GM12865 (cell line): Measurements from ENCODE around the gene COQ2.
"Not testable (repeated sequence)": the region's sequence is repeated elsewhere in the genome, so short reads cannot be mapped to it uniquely, and the experiment has no call there.

Source experiments
- DNase-seq: peaks from one replicate; pipeline ENCODE4 v3.0.0; 2010; ENCODE audit warnings: low read depth
- H3K4me3 ChIP-seq: 2 replicates; pipeline ENCODE4 v1.5.1; 2011; ENCODE audit warnings: mild to moderate bottlenecking, low read depth, low read length, control low read depth
- TF ChIP-seq, protein P1 (sequence below): IDR thresholded peaks from 2 replicates; pipeline ENCODE4 v1.5.1; 2011; ENCODE audit warnings: low read length, control low read depth, low read depth, inconsistent platforms; ENCODE audit not compliant: insufficient read depth; ENCODE audit errors: missing control alignments

COQ2 gene

GRCh38 chr4:83234902-83235644 lies 49.5 kb downstream of the COQ2 start:
- DNase-seq: peak; percentile 34
- no peak overlapping the region for H3K4me3 ChIP-seq
- TF ChIP-seq, protein P1, sequence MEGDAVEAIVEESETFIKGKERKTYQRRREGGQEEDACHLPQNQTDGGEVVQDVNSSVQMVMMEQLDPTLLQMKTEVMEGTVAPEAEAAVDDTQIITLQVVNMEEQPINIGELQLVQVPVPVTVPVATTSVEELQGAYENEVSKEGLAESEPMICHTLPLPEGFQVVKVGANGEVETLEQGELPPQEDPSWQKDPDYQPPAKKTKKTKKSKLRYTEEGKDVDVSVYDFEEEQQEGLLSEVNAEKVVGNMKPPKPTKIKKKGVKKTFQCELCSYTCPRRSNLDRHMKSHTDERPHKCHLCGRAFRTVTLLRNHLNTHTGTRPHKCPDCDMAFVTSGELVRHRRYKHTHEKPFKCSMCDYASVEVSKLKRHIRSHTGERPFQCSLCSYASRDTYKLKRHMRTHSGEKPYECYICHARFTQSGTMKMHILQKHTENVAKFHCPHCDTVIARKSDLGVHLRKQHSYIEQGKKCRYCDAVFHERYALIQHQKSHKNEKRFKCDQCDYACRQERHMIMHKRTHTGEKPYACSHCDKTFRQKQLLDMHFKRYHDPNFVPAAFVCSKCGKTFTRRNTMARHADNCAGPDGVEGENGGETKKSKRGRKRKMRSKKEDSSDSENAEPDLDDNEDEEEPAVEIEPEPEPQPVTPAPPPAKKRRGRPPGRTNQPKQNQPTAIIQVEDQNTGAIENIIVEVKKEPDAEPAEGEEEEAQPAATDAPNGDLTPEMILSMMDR: no peak

- H3K4me3 ChIP-seq, DNase-seq: not testable (repeated sequence)
Observed at GRCh38 chr4:83234387-83234786, 50.2 kb downstream of the COQ2 start.

DNA sequence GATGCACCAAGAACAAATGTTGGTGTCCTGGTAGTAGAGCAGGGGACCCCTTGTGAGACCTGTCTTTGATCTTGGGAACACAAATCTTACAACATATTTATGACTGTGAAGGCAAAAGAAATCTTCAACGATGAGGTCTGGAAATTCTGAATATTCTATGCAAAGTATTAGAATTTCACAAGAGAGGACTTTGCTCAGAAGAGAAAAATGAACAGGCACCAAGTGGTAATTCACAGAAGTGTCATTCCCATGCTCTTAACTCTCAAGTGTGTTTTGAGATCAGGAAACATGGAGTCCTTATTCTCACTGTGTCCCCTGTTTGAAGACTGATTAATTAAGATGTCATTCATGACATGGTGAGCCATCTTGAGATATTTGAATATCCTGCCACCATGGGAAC lies 52.5 kb downstream of the COQ2 start:
- TF ChIP-seq, protein P1: no peak
- DNase-seq: no peak
- no peak overlapping the region for H3K4me3 ChIP-seq

- no peak overlapping the region for H3K4me3 ChIP-seq
- TF ChIP-seq, protein P1: no peak
- peak; percentile 82 for DNase-seq
Observed at GRCh38 chr4:83231620-83232076, 53.0 kb downstream of the COQ2 start.

DNA sequence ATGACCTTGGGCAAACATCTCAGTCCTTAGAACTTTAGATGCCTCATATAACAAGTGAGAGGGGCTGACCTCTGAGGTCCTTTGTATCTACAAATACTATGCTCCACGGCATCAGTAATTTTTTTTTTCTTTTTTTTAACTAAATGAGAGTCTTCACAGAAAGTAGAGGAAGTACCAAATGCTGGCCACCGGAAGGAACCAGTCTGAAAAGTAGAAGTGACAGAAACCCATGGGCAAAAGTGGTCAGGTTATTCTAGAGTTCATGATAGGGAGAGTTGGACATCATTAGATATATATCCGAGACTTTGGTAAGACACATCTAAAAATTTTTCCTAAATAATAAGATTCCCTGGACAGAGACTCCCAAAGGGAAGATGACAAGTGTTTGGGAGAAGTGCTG lies 53.7 kb downstream of the COQ2 start:
- DNase-seq: no peak
- H3K4me3 ChIP-seq: no peak overlapping the region
- TF ChIP-seq, protein P1: no peak

- DNase-seq: no peak
- TF ChIP-seq, protein P1: no peak
- H3K4me3 ChIP-seq: no peak overlapping the region
Observed at GRCh38 chr4:83229791-83230190, 54.8 kb downstream of the COQ2 start.

GRCh38 chr4:83228231-83228630 lies 56.4 kb downstream of the COQ2 start:
- H3K4me3 ChIP-seq: no peak overlapping the region
- TF ChIP-seq, protein P1: no peak

More at GRCh38 chr4:83228231-83228630, 56.4 kb downstream of the COQ2 start:
- DNase-seq: no peak
